Tibial artery (tissue), 4 donors: ENCODE measurements around the gene ARHGAP44.

ENCODE experiments used
- DNase-seq, 2 donors: peaks; one replicate each; pipeline ENCODE4 v3.0.0-alpha.2; 2019
- H3K27ac ChIP-seq, 2 donors: fragments of 200-600 bp; sonication (generic) in 1 of 2; 1 replicate in 1 of 2; 2 replicates in 1 of 2; pipeline ENCODE4 v1.5.1; 2018 to 2019; ENCODE audit warnings: mild to moderate bottlenecking in 1 of 2
- H3K27me3 ChIP-seq, 2 donors: fragments of 200-600 bp; sonication (generic) in 1 of 2; one replicate each; pipeline versions ENCODE4 v1.5.1 to v1.6.0; 2016 to 2019
- H3K36me3 ChIP-seq, 3 donors: fragments of 200-600 bp; sonication (generic) in 2 of 3; one replicate each; pipeline ENCODE4 v1.5.1; 2016 to 2019; ENCODE audit warnings: mild to moderate bottlenecking in 2 of 3
- H3K4me1 ChIP-seq, 4 donors: fragments of 200-600 bp; sonication (generic) in 2 of 4; 1 replicate in 3 of 4; 2 replicates in 1 of 4; pipeline ENCODE4 v1.5.1; 2016 to 2019
- H3K4me3 ChIP-seq, 2 donors: fragments of 200-600 bp; sonication (generic) in 1 of 2; 1 replicate in 1 of 2; 2 replicates in 1 of 2; pipeline ENCODE4 v1.5.1; 2018 to 2019; ENCODE audit warnings: mild to moderate bottlenecking in 2 of 2
- H3K9me3 ChIP-seq, 3 donors: fragments of 200-600 bp; sonication (generic) in 1 of 3; one replicate each; pipeline ENCODE4 v1.5.1; 2016 to 2019
- CTCF ChIP-seq, 2 experiments: fragments of 200-600 bp in 1 of 2; fragments of 450-650 bp in 1 of 2; IDR thresholded peaks; one replicate each; pipeline ENCODE4 v1.5.1; 2017 to 2019; ENCODE audit warnings: antibody characterized with exemption in 2 of 2, mild to moderate bottlenecking in 1 of 2, moderate library complexity in 1 of 2
- intact Hi-C: fragments of 100-400 bp; cut with DNase I; formaldehyde crosslinking; loops from one replicate; pipeline ENCODE4 v1.15.0; 2023; ENCODE audit warnings: low total_unique reads

The ARHGAP44 gene

GRCh38 chr17:13017655-13018459, 228.6 kb downstream of the ARHGAP44 start, which contains the start of gene ELAC2:
TSS of gene ELAC2 (minus strand) at chr17:13018027. CDS start at chr17:13017947, 80 bp downstream.
- peak; percentile 95 to 99 for DNase-seq
- Histone ChIP-seq H3K27me3 (no peaks in the 10 kb centered on the region), H3K27ac (peak within 1 kb of the TSS; percentile 80 to 88), H3K36me3 (peaks cover 23 to 32% (median 32%) of the 10 kb centered on the region in 3 donors), H3K9me3 (no peaks in the 10 kb centered on the region), H3K4me3 (peak within 1 kb of the TSS; percentile 87 to 100), H3K4me1 (peaks cover 0 to 17% (median 8%) of the 10 kb centered on the region in 4 donors)
- TF ChIP-seq CTCF (IDR thresholded peaks at IDR 0.05), result peak; percentile 24 to 26
- intact Hi-C loops, result no loop called here

DNA sequence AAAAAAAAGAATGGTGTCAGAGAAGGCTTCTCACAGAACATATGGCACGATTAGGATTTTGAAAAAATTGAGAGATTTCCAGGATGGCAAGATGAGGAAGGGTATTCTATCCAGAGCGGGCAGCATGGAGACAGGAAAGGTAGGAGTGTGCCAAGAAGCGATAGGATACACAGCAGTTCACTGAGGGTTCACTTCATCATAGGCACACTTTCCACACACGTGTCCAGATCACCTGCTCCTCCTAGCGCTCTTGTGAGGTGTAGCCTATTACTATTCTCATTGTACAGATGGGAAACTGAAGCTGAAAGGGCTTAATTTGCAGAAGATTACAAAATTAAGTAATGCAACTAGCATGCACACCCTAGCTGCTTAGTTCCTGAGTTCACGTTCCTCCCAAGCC, 234.7 kb downstream of the ARHGAP44 start:
- H3K4me1 ChIP-seq, result peaks cover 0 to 7% (median 3%) of the 10 kb centered on the region in 4 donors
- peaks cover 0 to 3% of the 10 kb centered on the region in 2 donors for H3K27me3 ChIP-seq
- no peak overlapping the region for H3K4me3 ChIP-seq
- TF ChIP-seq CTCF (IDR thresholded peaks at IDR 0.05), result no peak
- intact Hi-C loops, result no loop called here
- no peaks in the 10 kb centered on the region for H3K36me3 ChIP-seq
- H3K27ac ChIP-seq, result no peak overlapping the region
- no peaks in the 10 kb centered on the region for H3K9me3 ChIP-seq
- no peak for DNase-seq

DNA sequence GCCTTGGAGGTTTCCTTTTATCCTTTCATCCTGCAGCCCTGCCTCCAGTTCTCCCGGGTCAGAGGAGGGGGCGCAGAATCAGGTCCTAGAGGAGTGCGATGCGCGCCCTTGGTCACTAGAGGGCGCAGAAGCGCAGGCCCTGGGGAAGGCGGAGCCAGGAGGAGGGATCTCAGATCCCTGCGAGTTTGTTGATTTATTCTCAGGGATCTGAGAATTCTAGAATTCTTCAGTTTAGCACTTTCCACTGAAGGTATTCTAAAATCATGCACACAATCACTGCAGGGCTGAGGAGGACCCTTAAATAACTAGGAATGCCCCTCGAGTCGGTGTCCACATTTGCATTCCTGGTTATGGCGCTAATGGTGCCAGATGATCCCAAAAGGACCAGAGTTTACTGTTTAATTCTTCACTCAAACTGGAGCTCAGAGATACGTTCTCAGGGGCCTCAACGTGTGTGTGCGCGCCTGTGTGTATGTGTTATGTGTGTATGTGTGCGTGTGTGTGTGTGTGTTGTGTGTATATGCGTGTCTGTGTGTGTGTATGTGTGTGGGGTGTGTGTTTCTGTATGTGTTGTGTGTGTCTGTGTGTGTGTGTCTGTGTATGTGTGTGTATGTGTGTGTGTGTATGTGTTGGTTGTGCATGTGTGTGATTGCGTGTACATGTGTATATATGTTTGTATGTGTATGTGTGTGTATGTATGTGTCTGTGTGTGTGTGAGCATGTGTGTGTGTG, 235.4 kb downstream of the ARHGAP44 start:
- TF ChIP-seq CTCF (IDR thresholded peaks at IDR 0.05), result peak; percentile 71 to 98
- Histone ChIP-seq H3K4me1 (peaks cover 0 to 7% (median 3%) of the 10 kb centered on the region in 4 donors), H3K4me3 (peak overlapping the region in 1 of 2 donors; percentile 35), H3K36me3 (no peaks in the 10 kb centered on the region), H3K9me3 (no peaks in the 10 kb centered on the region), H3K27ac (no peak overlapping the region), H3K27me3 (peaks cover 0 to 3% of the 10 kb centered on the region in 2 donors)
- intact Hi-C loops, result no loop called here
- peak in 1 of 2 donors; percentile 47 for DNase-seq

DNA sequence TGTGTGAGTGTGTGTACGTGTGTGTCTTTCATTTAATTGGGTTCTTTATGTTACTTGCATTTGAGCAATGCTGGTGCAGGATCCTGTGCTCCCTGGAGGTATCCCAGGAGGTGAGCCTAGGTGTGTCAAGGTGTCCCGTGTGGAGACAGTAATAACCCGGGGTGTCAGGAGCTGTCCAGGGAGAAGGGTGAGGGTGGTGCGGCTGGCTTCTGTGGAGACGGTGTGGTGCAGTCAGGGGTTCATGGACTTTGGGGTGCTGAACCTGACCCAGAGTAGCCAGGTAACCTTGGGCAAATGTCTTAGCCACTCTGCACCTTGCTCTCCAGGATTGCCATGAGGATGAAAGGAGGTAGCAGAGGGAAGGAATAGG, 235.9 kb downstream of the ARHGAP44 start:
- DNase-seq, result peak in 1 of 2 donors; percentile 19
- no peak overlapping the region for H3K27ac ChIP-seq
- H3K9me3 ChIP-seq, result no peaks in the 10 kb centered on the region
- peaks cover 0 to 3% of the 10 kb centered on the region in 2 donors for H3K27me3 ChIP-seq
- no peak for TF ChIP-seq CTCF (IDR thresholded peaks at IDR 0.05)
- peaks cover 0 to 7% (median 3%) of the 10 kb centered on the region in 4 donors for H3K4me1 ChIP-seq
- intact Hi-C loops, result no loop called here
- no peaks in the 10 kb centered on the region for H3K36me3 ChIP-seq
- no peak overlapping the region for H3K4me3 ChIP-seq

DNA sequence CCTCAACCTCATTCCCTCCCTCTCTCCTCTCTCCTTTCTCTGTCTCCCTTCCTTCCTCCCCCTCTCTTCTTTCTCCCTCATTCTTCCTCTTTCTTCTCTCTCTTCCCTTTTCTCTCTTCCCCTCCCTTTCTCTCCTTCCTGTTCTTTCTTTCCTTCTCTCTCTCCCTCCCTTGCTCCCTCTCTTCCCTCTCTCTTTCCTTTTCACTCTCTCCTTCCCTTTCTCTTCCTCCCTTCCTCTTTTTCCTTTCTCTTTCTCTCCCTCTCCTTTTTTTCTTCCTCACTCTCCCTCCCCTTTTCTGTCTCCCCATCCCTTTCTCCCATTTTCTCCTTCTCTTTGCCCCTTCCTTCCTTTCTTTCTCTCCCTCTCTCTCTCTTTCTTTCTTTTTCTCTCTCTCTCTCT, 236.4 kb downstream of the ARHGAP44 start:
- TF ChIP-seq CTCF (IDR thresholded peaks at IDR 0.05), result no peak
- no peaks in the 10 kb centered on the region for H3K36me3 ChIP-seq
- H3K4me1 ChIP-seq, result peaks cover 0 to 7% (median 3%) of the 10 kb centered on the region in 4 donors
- H3K4me3 ChIP-seq, result no peak overlapping the region
- no peaks in the 10 kb centered on the region for H3K9me3 ChIP-seq
- H3K27ac ChIP-seq, result no peak overlapping the region
- H3K27me3 ChIP-seq, result peaks cover 0 to 3% of the 10 kb centered on the region in 2 donors
- intact Hi-C loops, result no loop called here
- no peak for DNase-seq
